HG03064 (cell line): ENCODE results near the gene MED27.

ENCODE experiments used
- ATAC-seq: cut with Tn5 transposase; IDR thresholded peaks from one replicate; pipeline ENCODE4 v1.9.1; 2021; ENCODE audit warnings: low read depth; ENCODE audit not compliant: unreplicated experiment

MED27 gene

GRCh38 chr9:131867611-131868192 is 212.0 kb downstream of the MED27 start:
- ATAC-seq = no peak

- ATAC-seq = no peak
Observed at GRCh38 chr9:131865446-131866195, 214.0 kb downstream of the MED27 start.

DNA sequence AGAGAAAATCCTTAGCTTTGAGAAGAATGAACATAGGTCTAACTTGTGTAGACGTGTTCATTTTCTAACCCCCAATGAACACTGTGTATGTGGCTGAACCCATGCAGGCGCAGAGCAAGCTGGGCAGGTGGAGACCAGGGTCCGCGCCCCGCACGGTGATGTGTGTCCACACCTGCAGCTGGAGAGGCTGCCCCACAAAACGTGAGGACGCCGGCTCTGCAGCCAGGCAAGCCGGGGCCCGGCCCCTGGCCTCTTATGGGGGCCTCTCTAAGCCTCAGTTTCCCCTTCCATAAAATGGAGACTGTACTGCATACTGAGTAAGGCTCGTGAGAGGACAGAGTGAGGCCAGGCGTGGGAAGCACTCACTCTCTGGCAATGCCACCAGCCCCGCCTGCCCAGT is 215.1 kb downstream of the MED27 start:
- no peak for ATAC-seq

GRCh38 chr9:131863306-131863896 is 216.3 kb downstream of the MED27 start:
- ATAC-seq = no peak

DNA sequence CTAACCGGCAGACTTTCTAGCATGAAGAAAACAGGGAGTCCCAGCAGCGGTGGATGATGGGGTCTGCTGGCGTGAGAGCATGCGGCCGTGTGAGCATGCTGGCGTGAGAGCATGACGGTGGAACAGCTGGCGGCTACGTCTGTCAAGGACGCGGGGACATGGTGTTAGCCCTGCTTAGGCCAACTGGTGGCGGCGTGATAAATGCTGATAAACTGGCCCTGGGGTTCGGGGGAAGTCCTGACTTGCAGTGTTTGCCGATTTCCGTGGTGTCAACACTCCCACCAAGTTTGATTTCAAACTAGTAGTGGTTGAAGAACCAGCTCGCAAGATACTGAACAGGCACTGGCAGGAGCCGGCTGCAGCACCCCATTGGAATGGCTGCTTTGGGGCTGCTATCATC is 217.4 kb downstream of the MED27 start:
- ATAC-seq = no peak

GRCh38 chr9:131860430-131860829 is 219.2 kb downstream of the MED27 start:
- no peak for ATAC-seq

- ATAC-seq = no peak
Observed at GRCh38 chr9:131858147-131858546, 221.5 kb downstream of the MED27 start.

- no peak for ATAC-seq
Observed at GRCh38 chr9:131856105-131856504, 223.6 kb downstream of the MED27 start.

DNA sequence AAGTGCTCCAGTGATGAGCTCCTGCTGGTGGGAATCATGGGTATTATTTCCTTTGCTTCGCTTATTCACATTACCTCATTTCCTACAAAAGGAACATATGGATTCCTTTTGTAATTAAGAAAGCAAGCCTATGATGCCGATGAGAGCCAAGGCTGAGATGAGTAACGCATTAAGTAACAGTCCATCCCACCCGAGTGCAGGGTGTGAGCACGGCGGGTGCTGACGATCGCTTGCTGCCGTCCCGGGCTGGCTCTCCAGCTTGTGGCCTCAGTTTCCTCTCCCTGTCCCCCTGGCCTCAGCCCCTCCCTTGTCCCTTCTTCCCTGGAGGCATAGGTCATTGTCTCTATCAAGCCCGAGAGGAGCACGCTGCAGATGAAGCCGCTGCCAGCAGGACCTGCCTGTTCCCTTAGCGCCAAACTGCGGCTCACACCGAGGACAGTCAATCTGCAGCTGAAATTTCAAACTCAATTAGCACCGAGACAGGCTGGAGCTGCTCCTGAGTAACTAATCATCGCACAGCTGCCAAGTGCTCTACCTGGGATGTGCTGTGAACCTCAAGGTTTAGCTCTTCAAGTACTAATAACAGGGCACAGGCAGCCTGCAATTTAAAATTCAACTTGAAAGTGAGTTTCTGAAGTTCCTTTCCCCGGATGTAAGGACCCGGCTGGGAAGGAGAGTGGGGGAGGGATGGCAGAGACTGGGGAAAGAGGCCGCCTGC is 224.6 kb downstream of the MED27 start:
- ATAC-seq = no peak

DNA sequence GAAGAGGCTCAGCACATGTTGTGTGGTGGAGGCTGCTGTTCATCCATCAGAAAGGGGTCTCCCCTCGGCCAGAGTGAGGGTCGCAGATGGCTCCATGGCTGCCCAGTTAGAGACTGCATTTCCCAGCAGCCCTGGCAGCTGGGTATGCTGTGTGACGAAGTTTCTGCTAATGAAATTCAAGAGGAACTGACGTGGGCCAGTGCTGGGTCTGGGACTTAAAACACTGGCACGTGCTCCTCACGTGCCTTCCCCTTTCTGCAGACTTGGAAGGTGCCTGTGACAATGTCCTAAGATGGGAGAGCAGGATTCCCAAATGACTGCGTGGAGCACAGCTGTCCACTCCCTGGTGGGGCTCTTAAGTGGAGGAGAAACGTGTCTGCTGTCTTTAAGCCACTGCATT is 225.3 kb downstream of the MED27 start:
- ATAC-seq = no peak

DNA sequence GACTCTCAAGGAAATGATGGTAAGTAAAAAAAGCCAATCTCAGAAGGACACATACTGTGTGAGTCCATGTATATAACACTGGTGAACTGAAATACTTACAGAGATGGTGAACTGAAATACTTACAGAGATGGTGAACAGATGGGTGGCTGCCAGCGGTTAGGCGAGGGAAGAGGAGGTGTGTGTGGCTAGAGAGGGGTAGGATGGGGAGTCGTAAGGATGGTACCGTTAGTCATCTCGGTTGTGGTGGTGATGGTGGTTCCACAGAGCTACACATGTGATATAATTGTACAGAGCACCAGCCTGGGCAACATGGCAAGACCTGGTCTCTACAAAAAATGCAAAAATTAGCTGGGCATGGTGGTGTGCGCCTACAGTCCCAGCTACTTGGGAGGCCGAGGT is 226.2 kb downstream of the MED27 start:
- ATAC-seq = no peak

GRCh38 chr9:131851414-131851813 is 228.3 kb downstream of the MED27 start:
- ATAC-seq = no peak

- ATAC-seq = no peak
Observed at GRCh38 chr9:131849391-131849790, 230.3 kb downstream of the MED27 start.

DNA sequence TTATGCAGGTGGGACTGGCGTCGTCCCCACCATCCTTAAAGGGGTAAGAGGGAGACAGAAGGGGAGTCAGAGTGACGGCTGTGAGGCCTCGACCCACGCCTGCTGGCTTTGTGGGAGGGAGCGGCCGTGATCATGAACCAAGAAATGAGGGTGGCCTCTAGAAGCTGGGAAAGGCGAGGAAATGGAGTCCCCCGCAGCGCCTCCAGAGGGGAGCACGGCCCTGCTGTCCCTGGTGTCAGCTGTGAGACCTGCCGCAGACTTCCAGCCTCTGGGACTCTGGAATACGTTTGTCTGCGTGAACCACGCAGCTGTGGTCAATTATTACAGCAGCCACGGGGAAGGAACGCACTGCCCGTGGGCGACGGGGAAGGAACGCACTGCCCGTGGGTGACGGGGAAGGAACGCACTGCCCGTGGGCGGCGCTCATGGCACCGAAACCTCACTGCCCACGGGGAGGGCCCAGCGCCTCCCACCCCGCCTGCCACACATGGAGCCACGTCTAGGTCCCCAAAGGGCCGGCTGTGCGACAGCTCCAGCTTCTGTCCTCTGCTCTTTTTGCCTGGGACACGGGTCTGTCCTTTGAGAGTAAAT is 231.0 kb downstream of the MED27 start:
- no peak for ATAC-seq

DNA sequence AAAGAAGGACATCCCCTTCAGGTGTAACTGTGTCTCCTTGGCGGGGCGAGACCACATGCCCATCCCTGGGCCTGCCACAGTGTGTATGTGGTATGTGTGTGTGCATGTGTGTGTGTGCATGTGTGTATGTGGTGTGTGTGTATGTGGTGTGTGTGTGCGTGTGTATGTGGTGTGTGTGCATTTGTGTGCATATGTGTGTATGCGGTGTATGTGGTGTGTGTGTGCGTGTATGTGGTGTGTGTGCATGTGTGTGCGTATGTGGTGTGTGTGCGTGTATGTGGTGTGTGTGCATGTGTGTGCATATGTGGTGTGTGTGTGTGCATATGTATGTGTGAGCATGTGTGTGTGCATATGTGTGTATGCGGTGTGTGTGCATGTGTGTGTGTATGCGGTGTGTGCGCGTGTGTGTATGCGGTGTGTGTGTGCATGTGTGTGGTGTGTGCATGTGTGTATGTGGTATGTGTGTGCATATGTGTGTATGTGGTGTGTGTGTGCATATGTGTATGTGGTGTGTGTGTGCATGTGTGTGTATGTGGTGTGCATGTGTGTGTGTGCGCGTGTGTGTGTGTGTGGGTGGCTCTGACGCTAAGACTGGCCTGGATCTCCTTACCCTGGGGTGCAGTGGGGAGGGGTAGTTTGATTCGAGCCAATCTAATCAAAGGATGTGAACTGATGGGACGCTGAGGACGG is 231.9 kb downstream of the MED27 start:
- ATAC-seq = no peak

GRCh38 chr9:131845305-131846298 is 234.1 kb downstream of the MED27 start:
- ATAC-seq = no peak

GRCh38 chr9:131844745-131845118 is 234.9 kb downstream of the MED27 start:
- no peak for ATAC-seq

DNA sequence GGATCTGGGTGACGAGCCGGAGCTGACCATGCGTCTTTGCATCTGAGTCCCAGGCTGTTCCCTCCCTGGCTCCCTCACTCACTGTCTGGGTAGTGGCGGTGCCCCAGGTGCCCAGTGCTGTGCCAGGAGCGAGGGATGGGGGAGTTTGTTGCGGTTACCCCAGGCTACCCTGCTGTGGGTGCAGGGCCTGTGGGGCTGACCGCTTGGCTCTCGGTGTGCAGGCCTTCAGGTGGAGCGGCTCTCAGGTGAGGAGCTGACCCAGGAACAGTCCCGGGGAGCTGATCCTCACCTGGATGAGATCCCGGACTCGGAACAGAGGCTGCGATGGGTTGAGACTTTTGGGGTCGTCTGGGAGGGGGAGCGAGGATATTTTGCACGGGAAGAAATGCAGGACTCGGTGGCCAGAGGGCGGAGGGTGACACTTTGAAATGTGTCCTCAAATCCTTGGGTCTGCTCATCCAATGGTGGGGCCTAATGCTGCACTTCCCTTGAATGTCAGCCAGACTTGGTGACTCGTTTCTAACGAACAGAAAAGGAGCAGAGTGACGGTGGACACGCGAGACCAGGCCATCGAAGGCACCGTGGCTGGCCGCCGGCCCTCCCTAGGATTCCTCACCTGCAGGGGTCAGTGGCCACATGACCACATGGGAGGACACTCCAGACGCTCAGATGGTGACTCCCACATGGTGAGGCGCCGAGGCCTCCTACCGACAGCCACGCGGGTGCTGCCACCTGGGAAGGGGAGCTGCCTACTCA is 235.5 kb downstream of the MED27 start:
- ATAC-seq = no peak
